ENCODE measurements around the gene RNF222.
A peak's percentile ranks its signal among the peaks of the same experiment; 100 is the strongest.
"Not testable (repeated sequence)": the region's sequence is repeated elsewhere in the genome, so short reads cannot be mapped to it uniquely, and the experiment has no call there.

RNF222 gene

DNA sequence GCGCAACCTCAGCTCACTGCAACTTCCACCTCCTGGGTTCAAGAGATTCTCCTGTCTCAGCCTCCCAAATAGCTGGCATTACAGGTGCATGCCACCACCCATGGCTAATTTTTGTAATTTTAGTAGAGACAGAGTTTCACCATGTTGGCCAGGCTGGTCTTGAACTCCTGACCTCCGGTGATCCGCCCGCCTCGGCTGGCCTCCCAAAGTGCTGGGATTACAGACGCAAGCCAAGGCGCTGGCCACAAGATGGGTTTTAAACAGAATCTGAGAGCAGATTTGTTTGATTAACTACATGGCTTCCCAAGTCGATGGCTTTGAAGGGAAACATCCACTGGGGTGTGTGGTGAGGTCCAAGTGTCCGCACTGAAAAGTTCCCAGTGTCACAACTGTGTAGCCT, 3.1 kb downstream of the RNF222 start:
- not testable (repeated sequence) for H3K9me3 Mint-ChIP-seq, H3K4me3 Mint-ChIP-seq, H3K4me1 Mint-ChIP-seq, H3K27ac Mint-ChIP-seq, H3K36me3 Mint-ChIP-seq, ATAC-seq
- peaks cover 11% of the 10 kb centered on the region for H3K27me3 Mint-ChIP-seq

DNA sequence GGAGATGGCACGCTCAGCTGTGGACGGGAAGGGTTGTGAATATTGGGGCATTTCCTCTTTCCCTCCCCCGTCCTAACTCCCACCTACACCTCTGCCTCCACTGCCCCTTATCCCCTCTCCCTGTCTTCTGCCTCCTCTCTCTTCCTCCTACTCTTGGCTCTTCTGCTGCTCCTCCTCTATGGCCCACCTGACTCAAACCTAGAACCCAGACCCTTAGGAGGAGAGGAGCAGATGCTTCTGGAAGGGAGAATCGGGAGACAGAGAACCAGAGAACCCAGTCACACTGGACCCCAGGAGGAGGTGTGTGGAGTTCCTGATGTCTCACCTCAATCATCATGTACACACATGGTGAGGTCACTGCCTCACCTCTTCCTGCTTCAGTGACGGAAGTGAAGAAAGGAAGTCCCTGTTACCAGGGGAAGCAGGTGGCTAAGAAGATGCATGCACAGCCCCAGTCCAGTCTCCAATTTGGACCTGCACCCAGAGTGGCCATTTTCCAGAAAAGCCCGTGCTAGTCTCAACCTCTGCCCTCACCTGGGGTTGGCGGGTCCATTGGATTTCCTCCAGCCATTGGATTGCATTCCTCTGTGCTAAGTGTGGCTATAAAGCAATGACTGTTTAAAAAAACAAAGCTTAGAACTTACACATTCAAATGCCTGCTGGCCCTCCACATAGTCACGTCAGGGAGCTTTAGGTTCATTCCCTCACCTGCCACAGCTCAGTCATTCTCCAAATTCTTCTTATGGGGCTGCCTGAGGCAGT, 4.0 kb downstream of the RNF222 start:
- ATAC-seq: no peak
- no peaks in the 10 kb centered on the region for H3K9me3 Mint-ChIP-seq
- H3K27me3 Mint-ChIP-seq: peaks cover 11% of the 10 kb centered on the region
- peak overlapping the region; percentile 72 for H3K27ac Mint-ChIP-seq
- peaks cover 10% of the 10 kb centered on the region for H3K4me1 Mint-ChIP-seq
- no peaks in the 10 kb centered on the region for H3K36me3 Mint-ChIP-seq
- no peak overlapping the region for H3K4me3 Mint-ChIP-seq

DNA sequence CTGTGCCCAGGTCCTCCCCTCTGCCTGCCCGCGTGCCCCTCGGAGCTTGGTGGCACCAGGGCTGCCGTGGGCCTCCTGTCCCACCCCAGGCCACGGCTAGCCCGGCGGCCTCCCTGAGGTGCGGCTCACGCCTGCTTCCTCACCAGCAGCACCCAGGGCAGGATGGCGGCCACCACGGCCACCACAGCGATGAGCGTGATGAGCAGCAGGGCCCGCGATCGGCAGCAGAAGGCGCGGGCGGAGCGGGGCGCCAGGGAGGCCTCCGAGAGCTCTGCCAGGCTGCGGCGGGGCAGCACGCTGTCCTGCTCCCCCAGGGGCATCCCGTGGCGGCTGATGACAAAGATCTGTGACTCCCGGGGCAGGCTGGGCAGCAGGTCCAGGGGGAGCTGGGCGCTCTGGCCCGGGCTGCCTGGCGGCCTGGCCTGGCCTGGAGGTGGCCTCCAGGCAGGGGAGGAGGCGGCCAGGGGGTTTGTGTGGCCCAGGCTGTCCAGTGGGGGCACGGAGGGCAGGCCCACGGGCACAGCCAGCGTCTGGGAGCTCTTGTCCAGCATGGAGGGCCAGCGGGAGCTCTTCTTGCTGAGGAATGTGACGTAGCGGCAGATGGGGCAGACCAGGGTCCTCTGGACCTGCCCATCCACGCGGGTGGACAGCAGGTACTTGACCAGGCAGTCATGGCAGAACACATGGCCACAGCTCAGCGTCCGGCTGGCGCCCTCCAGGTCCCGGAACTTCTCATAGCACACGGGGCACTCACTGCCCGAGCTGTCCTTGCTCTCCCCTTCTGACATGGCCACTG, 4.8 kb downstream of the RNF222 start:
- H3K36me3 Mint-ChIP-seq: no peaks in the 10 kb centered on the region
- peak overlapping the region; percentile 72 for H3K27ac Mint-ChIP-seq
- peaks cover 10% of the 10 kb centered on the region for H3K4me1 Mint-ChIP-seq
- H3K9me3 Mint-ChIP-seq: no peaks in the 10 kb centered on the region
- no peak overlapping the region for H3K4me3 Mint-ChIP-seq
- peak; percentile 45 for ATAC-seq
- peaks cover 9% of the 10 kb centered on the region for H3K27me3 Mint-ChIP-seq

DNA sequence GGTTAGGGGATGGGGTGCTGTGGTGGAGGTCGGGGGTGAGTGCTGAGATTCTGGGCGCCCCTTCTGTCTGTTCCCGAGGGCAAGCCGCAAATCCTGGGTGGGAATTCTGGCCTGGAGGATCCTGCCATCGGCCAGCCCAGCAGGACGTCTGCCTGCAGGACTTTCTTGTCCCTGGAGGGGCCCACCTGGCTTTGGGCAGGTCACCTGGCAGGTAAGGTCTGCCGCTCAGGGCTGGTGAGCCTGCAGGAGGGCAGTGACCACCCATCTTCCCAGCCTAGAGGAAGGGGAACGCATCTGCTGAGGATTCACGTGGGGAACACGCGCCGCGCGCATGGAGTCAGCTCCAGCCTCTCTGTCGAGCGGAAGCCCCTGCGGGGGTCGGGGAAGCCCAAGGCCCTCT, 5.4 kb downstream of the RNF222 start:
- peaks cover 10% of the 10 kb centered on the region for H3K4me1 Mint-ChIP-seq
- H3K27me3 Mint-ChIP-seq: peaks cover 3% of the 10 kb centered on the region
- no peaks in the 10 kb centered on the region for H3K36me3 Mint-ChIP-seq
- no peak overlapping the region for H3K4me3 Mint-ChIP-seq
- no peaks in the 10 kb centered on the region for H3K9me3 Mint-ChIP-seq
- no peak for ATAC-seq
- H3K27ac Mint-ChIP-seq: no peak overlapping the region

DNA sequence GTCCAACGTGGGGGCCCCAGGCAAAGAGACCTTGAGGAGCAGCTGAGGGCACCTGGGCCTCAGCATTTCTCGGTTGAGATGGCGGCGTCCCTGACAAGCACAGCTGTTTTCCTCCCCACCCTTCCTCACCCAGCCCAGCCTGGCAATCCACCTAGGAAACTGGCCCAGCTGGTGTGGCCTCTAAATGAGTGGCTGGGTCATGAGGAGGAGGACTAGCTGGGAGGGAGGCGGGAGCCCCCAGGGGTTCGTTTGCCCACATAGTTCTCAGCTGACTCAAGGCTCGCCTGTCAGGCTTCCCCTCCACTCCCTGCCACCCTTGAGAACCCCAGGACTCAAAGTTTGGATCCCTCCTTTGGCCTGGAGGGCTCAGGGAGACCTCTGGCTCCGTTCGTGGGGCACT, 5.9 kb downstream of the RNF222 start:
- Mint-ChIP-seq H3K4me1 (peaks cover 12% of the 10 kb centered on the region), H3K27me3 (no peaks in the 10 kb centered on the region), H3K27ac (no peak overlapping the region), H3K4me3 (no peak overlapping the region), H3K36me3 (no peaks in the 10 kb centered on the region), H3K9me3 (no peaks in the 10 kb centered on the region)
- ATAC-seq: no peak

- no peak overlapping the region for H3K27ac Mint-ChIP-seq
- ATAC-seq: no peak
- no peaks in the 10 kb centered on the region for H3K27me3 Mint-ChIP-seq
- peaks cover 24% of the 10 kb centered on the region for H3K4me1 Mint-ChIP-seq
- no peaks in the 10 kb centered on the region for H3K9me3 Mint-ChIP-seq
- H3K4me3 Mint-ChIP-seq: no peak overlapping the region
- peaks cover under 1% of the 10 kb centered on the region for H3K36me3 Mint-ChIP-seq
Observed at GRCh38 chr17:8387914-8388651, 9.5 kb downstream of the RNF222 start.

DNA sequence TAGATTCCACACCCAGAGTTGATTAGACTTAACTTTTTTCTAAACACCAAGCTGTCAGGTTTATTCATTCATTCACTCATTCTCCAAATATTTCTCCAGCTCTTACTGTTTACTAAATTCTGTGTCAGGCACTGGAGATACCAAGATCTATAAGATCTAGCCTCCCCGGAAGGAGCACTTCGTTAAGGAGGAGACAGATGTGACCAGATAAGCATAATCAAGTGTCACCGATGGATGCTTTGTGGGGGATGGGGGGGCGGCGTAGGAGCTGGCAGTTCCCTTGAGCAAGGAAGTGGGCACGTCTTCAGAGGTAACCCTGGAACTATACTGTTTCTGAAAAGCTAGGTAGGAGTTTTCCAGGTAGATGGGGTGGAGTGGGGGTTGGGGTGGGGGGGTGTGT, 10.8 kb downstream of the RNF222 start:
- Mint-ChIP-seq H3K27me3 (no peaks in the 10 kb centered on the region), H3K9me3 (no peaks in the 10 kb centered on the region), H3K27ac (no peak overlapping the region), H3K36me3 (peaks cover 11% of the 10 kb centered on the region), H3K4me1 (peaks cover 24% of the 10 kb centered on the region), H3K4me3 (no peak overlapping the region)
- ATAC-seq: no peak

DNA sequence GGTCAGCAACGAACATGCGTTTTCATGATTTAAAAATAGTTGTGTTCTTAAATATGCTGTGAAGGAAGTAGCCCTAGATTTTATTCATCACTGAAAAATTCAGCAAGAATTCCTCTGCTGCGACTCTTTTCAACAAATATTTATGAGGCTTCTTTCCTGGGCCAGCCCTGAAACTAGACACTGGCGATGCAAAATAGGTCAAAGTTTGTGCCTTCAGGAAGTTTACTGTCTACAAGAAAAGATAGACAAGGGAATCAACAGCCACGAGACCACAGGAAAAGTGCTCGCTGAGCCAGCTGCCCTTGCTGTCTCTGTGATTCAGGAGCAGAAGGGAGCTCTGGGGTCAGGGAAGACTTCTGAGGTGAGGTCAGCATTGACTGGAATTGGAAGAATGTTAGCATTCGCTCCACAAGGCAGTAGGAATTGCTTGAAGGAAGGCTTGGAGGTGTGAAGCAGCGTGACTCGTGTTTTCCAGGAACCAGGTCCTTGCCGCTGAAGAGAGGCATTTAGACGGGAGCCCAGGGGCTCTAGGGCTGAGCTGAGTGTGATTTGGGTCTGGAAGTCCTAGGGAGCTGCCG, 12.7 kb downstream of the RNF222 start:
- peaks cover 37% of the 10 kb centered on the region for H3K4me1 Mint-ChIP-seq
- no peaks in the 10 kb centered on the region for H3K9me3 Mint-ChIP-seq
- H3K27me3 Mint-ChIP-seq: no peaks in the 10 kb centered on the region
- H3K4me3 Mint-ChIP-seq: peak overlapping the region; percentile 83
- H3K36me3 Mint-ChIP-seq: peaks cover 31% of the 10 kb centered on the region
- no peak overlapping the region for H3K27ac Mint-ChIP-seq
- no peak for ATAC-seq

DNA sequence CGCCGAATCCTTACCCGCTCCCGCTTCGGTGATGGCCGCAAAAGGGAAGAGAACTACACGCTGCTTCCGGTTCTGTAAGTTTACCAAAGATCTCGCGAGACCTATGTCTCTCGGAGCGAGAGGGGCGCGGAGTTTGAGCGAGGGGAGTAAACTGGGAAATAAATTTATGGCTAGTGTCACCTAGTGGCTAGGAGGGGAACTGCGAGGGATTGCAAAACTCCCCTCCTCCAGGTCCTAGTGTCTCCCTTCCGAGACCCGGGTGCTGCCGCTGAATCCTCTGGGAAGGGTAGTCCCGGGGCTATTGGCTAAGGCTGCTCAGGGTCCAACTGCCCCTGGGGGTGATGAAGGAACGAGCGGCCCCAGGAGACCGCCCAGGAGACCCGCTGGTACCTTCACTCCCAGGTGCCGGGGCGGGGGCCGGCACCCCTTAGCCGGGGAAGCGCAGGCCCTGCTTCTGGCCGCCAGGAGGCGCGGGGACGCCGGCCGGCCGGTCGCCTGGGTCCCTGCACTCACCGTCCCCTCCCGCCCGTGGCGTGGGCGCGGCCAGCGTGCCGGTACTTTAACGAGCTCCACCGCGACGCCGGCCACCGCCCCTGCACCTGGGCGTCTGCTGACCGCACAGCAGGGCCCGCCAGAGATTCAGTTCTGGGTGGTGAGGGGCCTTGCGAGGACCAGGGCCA, 14.3 kb downstream of the RNF222 start, which contains the start of gene RPL26:
TSS of gene RPL26 (minus strand) at position 51 of the 680 bp plus-strand sequence. CDS start 883 bp downstream, outside the sequence.
- Mint-ChIP-seq H3K9me3 (no peaks in the 10 kb centered on the region), H3K4me3 (peak within 1 kb of the TSS; percentile 83), H3K27me3 (no peaks in the 10 kb centered on the region), H3K4me1 (peaks cover 53% of the 10 kb centered on the region), H3K27ac (peak within 1 kb of the TSS; percentile 93), H3K36me3 (peaks cover 47% of the 10 kb centered on the region)
- ATAC-seq: peak; percentile 98

DNA sequence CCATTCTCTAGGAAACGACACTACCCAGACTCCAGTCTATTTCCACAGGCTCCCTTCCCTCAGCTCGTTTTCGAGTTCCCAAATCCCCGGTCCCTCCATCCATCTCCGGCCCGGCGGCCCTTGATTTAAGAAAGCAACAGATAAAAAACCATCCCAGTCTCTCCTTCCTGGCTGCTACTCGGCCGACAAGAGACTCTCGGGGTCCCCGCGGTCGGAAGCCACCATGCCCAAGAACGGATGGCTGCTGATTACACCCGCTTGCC, 14.8 kb downstream of the RNF222 start:
- ATAC-seq: peak; percentile 0
- Mint-ChIP-seq H3K4me3 (peak overlapping the region; percentile 83), H3K9me3 (no peaks in the 10 kb centered on the region), H3K4me1 (peaks cover 58% of the 10 kb centered on the region), H3K36me3 (peaks cover 52% of the 10 kb centered on the region), H3K27ac (peak overlapping the region; percentile 93), H3K27me3 (no peaks in the 10 kb centered on the region)

- Mint-ChIP-seq H3K27me3 (no peaks in the 10 kb centered on the region), H3K36me3 (peaks cover 57% of the 10 kb centered on the region), H3K4me3 (peak overlapping the region; percentile 83), H3K27ac (peak overlapping the region; percentile 93), H3K4me1 (peaks cover 63% of the 10 kb centered on the region), H3K9me3 (no peaks in the 10 kb centered on the region)
- ATAC-seq: no peak
Observed at GRCh38 chr17:8382052-8382879, 15.4 kb downstream of the RNF222 start.

DNA sequence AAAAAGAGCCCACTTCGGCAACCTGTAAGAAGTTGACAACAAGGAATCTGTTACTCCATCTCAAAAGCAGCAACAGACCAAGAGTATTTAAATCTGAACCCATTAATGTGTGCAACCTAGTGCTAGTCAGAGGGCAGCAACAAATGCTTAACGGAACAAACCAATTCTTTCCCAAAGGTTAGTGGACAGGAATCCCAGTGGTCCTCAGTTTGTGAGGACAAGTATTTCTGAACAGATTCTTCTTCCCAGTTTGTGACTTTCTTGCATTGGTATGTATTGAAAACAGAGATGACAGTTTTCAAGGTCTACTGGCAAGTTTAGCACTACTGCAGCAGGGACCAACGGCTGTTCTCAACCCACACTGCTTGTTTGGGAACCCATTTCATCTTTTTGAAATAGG, 17.6 kb downstream of the RNF222 start:
- ATAC-seq: no peak
- H3K4me1 Mint-ChIP-seq: peaks cover 67% of the 10 kb centered on the region
- no peaks in the 10 kb centered on the region for H3K27me3 Mint-ChIP-seq
- no peak overlapping the region for H3K4me3 Mint-ChIP-seq
- no peak overlapping the region for H3K27ac Mint-ChIP-seq
- H3K36me3 Mint-ChIP-seq: peaks cover 69% of the 10 kb centered on the region
- no peaks in the 10 kb centered on the region for H3K9me3 Mint-ChIP-seq

- H3K36me3 Mint-ChIP-seq: peaks cover 72% of the 10 kb centered on the region
- H3K27ac Mint-ChIP-seq, H3K27me3 Mint-ChIP-seq, ATAC-seq, H3K4me3 Mint-ChIP-seq, H3K9me3 Mint-ChIP-seq: not testable (repeated sequence)
- peaks cover 58% of the 10 kb centered on the region for H3K4me1 Mint-ChIP-seq
Observed at GRCh38 chr17:8378117-8378516, 19.5 kb downstream of the RNF222 start.

- no peaks in the 10 kb centered on the region for H3K9me3 Mint-ChIP-seq
- no peaks in the 10 kb centered on the region for H3K27me3 Mint-ChIP-seq
- H3K27ac Mint-ChIP-seq: no peak overlapping the region
- ATAC-seq: no peak
- peaks cover 60% of the 10 kb centered on the region for H3K4me1 Mint-ChIP-seq
- H3K4me3 Mint-ChIP-seq: peak overlapping the region; percentile 16
- peaks cover 69% of the 10 kb centered on the region for H3K36me3 Mint-ChIP-seq
Observed at GRCh38 chr17:8377422-8377821, 20.2 kb downstream of the RNF222 start.

Measured in stimulated activated memory B cell treated with anti-CD40 and anti-IgM and Interleukin-4, amounts not matched to agents 10 μg/mL and 1 μg/mL and 100 μg/mL, for 72 hours (primary cell).